Cardiac septum (tissue), 1 donor: ENCODE results near the gene KLK10. TPM values are rescaled to one million over a fixed set of nuclear protein-coding genes. Genes with fewer than 3 reads are reported as not detected.
"Not testable (repeated sequence)": the region's sequence is repeated elsewhere in the genome, so short reads cannot be mapped to it uniquely, and the experiment has no call there.

Experiments used
- DNase-seq: peaks from one replicate; pipeline ENCODE4 v3.0.0-alpha.2; 2020; ENCODE audit warnings: low spot score
- intact Hi-C: fragments of 100-400 bp; cut with DNase I; formaldehyde crosslinking; loops from one replicate; pipeline ENCODE4 v1.14.0; 2022
- total RNA-seq: library from RNA; stranded (reverse); fragmentation: NEBNext Ultra II Directional; extraction: Animal tissue kit (Norgen Biotek cat#: 25700); gene quantifications from one replicate; pipeline ENCODE4 v1.2.1, GENCODE V29; 2021
- donor health status: DM: no; HTN: no; CAD: no.

KLK10 gene
- total RNA-seq, 1 donor from 2014 or later, result not detected

- intact Hi-C loops, result no loop called here
These were observed 14.3 kb downstream of the KLK10 start for GRCh38 chr19:51005248-51005647.

GRCh38 chr19:51003316-51003715 is 16.2 kb downstream of the KLK10 start:
- DNase-seq, result no peak
- intact Hi-C loops, result no loop called here

More at GRCh38 chr19:51005248-51005647, 14.3 kb downstream of the KLK10 start:
- DNase-seq, result no peak

GRCh38 chr19:51002542-51003311 is 16.8 kb downstream of the KLK10 start:
- intact Hi-C loops, result no loop called here
- no peak for DNase-seq

GRCh38 chr19:51002089-51002532 is 17.4 kb downstream of the KLK10 start:
- intact Hi-C loops, result no loop called here
- no peak for DNase-seq

DNA sequence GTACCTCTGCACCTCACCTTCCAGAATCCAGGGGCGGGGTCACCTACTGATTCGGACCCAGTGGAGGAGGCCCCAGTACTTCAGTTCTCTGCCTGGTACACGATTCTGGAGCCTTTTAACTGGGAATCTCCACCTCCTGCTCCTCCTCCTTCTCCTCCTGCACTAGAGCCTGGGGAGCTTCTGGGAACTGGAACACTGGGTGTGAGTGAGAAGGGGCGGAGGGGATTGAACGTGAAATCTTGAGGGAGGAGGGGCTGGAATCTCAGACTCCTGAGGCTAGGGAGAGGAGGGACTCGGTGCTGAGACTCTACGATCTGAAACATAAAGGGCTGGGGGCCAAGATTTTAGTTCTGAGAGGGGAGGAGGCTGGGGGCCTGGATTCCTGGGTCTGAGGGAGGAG is 18.0 kb downstream of the KLK10 start, which contains the start of gene KLK8:
TSS of gene KLK8 (minus strand) at position 90 of the 400 bp plus-strand sequence. CDS start 437 bp downstream, outside the sequence.
- DNase-seq, result peak; percentile 17
- intact Hi-C loops, result no loop called here

DNA sequence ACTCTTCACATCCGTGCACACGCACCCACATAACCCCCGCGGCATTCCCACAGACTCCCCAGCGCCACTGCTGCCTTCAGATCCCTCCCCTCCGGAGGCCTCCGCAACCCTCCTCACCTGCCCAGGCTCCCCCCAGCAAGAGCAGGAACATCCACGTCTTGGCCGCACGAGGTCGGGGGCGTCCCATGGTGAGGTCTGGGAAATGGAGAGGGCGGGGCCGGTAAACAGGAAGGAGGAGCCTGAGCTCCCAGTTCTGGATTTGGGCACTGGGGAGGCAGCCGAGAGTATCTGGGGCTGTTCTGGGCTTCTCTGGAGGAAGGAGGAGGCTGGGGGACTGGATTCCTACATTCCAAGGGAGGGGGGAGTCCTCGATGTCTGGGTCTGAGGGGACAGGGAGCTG is 18.5 kb downstream of the KLK10 start:
- intact Hi-C loops, result no loop called here
- DNase-seq, result peak; percentile 56

DNA sequence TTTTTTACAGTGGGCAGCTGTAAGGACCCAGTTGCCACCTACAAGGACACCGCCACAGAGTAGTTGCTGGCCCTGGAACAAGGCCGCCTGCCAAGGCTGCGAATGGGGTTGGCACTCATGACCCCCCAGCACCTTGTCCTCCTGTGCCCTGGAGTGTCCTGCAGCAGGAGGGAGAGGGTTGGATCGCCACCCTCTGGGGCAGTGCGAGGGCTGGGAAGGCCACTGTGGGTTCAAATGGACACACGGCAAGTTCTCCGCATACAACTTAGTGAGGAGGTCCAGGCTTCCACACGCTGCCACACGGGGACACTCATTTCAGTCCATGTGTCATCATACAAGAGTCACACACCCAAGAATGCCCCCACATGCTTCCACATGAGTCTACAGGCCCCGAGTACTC is 19.1 kb downstream of the KLK10 start:
- DNase-seq, result peak; percentile 22
- intact Hi-C loops, result no loop called here

- intact Hi-C loops, result no loop called here
- no peak for DNase-seq
These were observed 20.8 kb downstream of the KLK10 start for GRCh38 chr19:50998686-50999085.

GRCh38 chr19:50998061-50998460 is 21.4 kb downstream of the KLK10 start:
- intact Hi-C loops, result no loop called here
- no peak for DNase-seq

DNA sequence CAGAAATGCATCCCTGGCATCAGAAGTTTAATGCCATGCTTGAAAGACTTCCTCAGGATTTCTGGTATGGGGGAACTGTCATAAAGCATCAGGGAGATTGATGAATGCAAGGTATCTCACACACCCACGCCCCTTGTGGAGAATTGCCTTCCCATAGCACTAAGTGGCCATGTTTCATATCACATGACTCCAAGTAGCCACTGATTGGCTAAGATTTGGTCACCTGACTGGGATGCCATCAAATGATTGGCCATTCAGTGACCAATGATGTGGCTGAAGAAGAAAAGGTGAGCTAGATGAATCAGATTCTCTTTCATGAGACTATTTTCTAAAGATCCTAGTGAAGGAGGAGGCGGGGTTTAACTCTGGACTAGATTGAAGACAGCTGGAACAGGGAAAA is 25.4 kb downstream of the KLK10 start:
- intact Hi-C loops, result no loop called here
- no peak for DNase-seq

DNA sequence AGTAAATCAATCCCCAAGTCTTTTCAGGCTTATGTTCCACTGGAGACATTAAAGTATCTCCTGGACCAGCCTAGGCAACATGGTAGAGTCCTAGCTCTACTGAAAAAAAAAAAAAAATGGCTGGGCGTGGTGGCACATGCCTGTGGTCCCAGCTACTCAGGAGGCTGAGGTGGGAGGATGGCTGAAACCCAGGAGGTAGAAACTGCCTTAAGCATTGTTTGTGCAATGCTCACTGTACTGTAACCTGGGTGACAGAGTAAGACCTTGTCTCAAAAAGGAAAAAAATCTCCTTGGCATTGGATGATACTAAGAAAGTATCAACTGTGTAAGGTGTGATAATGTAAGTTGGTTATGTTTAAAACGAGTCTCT is 26.9 kb downstream of the KLK10 start:
- intact Hi-C loops, result no loop called here
- DNase-seq, result no peak

DNA sequence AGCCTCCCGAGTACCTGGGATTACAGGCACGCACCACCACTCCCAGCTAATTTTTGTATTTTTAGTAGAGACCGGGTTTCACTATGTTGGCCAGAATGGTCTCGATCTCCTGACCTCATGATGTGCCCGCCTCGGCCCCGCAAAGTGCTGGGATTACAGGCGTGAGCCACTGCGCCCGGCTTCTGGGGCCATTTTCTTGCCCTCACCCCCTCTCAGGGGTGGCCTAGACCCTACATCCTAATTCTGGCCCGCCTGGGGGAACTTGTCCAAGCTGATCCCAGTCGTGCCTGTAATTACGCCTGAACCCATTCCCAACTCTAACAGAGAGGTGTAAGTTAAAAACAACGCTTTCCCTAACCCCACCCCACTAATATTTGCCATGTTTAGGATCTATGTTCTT is 35.1 kb downstream of the KLK10 start:
- DNase-seq, intact Hi-C loops: not testable (repeated sequence)

DNA sequence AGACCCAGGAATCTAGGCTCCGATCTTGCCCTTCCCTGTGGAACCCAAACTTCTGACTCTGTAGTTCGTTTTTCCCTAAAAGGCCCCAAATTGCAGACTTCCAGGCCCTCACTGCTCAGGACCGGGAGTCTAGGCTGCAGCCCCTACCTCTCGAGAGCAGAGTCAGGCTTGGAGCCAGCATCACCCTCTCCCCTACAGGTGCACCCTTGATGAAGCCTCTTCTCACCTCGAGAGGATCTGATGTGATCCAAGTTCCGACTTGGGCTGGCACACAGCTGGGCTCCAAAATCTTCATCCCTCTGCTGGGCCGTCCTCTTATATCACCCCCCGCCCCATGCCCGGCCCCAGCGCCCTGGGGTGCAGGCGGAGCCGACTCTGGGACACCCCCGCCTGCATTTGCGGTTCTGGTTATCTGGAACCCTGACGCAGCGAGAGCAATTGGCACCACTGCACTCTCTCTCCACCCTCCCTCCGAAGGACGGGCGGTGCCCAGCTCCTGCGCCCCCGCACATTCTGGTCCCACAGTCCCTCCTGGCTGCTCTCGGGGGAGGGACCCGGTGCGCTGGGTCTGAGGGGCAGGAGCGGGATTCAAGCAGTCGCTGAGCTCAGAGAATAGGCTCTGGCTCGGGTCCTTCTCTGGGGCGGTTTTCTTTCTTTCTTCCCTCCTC is 35.8 kb downstream of the KLK10 start, which contains the start of gene KLK7:
TSS of gene KLK7 (minus strand) at position 293 of the 668 bp plus-strand sequence. CDS start 1,518 bp downstream, outside the sequence.
- intact Hi-C loops, result no loop called here
- no peak for DNase-seq

DNA sequence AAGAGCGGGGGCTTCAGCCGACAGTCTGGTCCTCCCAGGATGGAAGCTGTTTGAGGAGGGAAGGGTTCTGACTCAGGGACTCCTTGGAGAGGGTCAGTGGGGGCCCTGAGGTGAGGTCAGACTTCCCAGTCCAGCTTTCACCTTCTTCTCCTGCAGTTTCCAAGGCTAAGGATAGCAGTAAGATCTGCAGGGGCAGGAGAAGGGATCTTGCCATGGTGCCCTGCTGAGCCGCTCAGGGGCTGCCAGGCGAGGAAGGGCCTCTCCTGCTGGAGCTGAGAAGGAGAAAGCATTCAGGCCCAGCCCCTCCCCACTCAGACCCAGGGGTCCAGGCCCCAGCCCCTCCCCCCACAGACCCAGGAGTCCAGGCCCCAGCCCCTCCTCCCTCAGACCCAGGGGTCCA is 37.3 kb downstream of the KLK10 start:
- intact Hi-C loops, result no loop called here
- no peak for DNase-seq

DNA sequence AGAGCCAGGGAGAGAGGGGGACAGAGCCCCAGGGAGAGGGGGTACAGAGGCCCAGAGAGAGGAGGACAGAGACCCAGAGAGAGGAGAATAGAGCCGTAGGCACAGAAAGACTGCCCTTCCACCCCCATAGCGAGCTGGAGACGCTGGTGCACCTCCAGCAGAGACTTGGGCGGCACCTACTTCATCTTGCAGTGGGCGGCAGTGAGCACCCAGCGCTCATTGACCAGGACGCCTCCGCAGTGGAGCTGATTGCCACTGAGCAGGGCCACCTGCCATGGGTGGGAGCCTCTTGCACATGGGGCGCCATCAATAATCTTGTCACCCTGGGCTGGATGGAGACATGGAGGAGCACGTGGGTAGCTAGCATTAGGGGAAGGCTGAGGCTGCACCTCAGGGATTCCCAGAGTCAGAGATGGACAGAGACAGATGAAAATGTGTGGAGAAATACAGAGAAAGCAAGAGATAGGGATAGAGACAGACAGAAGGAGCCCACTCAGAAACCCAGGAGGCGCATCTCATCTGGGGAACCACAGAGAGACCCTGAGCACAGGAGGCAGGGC is 37.8 kb downstream of the KLK10 start:
- DNase-seq, result no peak
- intact Hi-C loops, result no loop called here

DNA sequence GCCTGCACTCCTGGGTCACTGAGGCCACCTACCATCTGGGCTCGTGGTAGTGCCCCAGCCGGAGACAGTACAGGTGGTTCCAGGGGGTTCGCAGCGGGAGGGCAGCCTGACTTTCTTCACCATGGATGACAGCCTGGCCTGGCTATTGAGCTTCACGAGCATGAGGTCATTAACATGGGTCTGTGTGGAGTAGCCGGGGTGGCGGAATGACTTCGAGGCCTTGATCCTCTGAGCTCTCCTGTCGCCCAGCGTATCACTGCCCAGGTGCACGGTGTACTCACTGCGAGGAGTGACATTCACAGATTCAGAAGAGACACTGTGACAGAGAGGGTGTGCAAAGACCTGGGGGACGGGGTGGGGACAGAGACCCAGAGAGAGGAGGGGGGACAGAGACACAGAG is 39.3 kb downstream of the KLK10 start:
- DNase-seq, result no peak
- intact Hi-C loops, result no loop called here

DNA sequence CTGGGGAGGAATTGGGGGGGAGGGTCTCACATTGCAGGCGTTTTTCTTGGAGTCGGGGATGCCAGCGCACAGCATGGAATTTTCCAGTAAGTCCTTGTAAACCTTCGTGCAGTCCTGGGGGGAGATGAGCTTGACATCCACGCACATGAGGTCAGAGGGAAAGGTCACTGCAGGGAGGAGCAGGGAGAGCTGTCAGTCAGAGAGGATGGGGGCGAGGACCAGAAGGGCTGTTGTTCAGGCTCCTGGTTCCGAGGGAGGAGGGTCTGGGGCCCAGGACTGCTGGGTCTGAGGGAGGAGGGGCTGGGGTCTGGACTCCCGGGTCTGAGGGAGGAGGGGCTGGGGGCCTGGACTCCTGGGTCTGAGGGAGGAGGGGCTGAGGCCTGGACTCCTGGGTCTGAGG is 39.8 kb downstream of the KLK10 start:
- intact Hi-C loops, result no loop called here
- no peak for DNase-seq

DNA sequence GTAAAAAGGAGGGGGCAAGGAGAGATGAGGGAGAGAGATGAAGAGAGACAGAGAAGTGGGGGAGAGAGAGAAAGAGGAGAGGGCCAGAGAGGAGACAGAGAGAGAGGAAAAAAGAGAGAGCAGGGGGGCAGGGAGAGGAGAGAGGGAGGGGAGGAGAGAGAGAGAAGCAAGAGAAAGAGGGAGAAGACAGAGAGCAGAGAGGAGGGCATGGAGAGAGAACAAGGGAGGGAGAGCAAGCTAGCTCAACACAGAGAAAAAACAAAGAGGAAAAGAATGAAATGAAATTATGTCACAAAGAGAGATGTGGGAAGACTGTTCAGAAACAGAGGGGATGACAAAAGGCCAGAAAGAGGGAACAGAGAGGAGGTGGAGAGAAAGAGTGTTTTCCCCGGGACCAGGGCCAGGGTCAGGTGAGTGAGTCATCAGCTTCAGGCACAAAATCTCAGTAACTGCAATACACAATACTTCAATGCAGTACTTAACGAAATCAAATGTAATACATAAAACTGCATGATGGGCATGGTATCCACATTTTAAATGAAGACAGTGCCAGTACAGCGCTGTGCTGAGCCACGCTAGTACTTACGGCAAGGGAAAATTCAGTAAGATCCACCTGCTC is 40.6 kb downstream of the KLK10 start:
- DNase-seq, result no peak
- intact Hi-C loops, result no loop called here

GRCh38 chr19:50977626-50978025 is 41.9 kb downstream of the KLK10 start:
- no peak for DNase-seq
- intact Hi-C loops, result no loop called here

- no peak for DNase-seq
- intact Hi-C loops, result no loop called here
These were observed 43.7 kb downstream of the KLK10 start for GRCh38 chr19:50975766-50976165.
